ENCODE measurements around the gene DOCK6.

DOCK6 gene

GRCh38 chr19:11273989-11274388 is 11.7 kb upstream of the DOCK6 start:
- DNase-seq (ENCODE audit: low spot score): no peak
- Histone ChIP-seq H3K79me1 (ENCODE audit: low read depth, low read length) (no peaks in the 10 kb centered on the region), H3K9me3 (replicated peaks in 1 of 2; ENCODE audit: control insufficient read depth in 2 of 2, insufficient read depth in 1 of 2, low read depth in 1 of 2, low read length in 2 of 2) (peaks cover under 1 to 4% of the 10 kb centered on the region in 2 donors), H3K4ac (ENCODE audit: low read length) (no peak overlapping the region), H4K91ac (ENCODE audit: low read depth, low read length, poor library complexity) (no peak overlapping the region), H2BK5ac (ENCODE audit: low read length) (no peak overlapping the region), H2BK12ac (ENCODE audit: low read length) (no peak overlapping the region), H3K36me3 (replicated peaks in 1 of 2; ENCODE audit: control insufficient read depth in 2 of 2, insufficient read depth in 2 of 2, low read length in 2 of 2) (no peaks in the 10 kb centered on the region), H4K8ac (ENCODE audit: low read depth, low read length) (no peak overlapping the region), H3K4me1 (ENCODE audit: control insufficient read depth in 2 of 2, insufficient read depth in 1 of 2, low read depth in 1 of 2, low read length in 2 of 2) (peaks cover 0 to 16% of the 10 kb centered on the region in 2 donors), H2BK15ac (ENCODE audit: low read length) (no peak overlapping the region), H2AFZ (ENCODE audit: low read length) (no peak overlapping the region), H3K18ac (ENCODE audit: low read length) (no peak overlapping the region), H2AK5ac (ENCODE audit: low read depth, low read length) (no peak overlapping the region), H3K4me3 (ENCODE audit: low read length in 2 of 2) (no peak overlapping the region), H3K14ac (ENCODE audit: low read length) (no peak overlapping the region), H3K23ac (ENCODE audit: low read depth, low read length, poor library complexity) (no peak overlapping the region), H3K27me3 (ENCODE audit: control insufficient read depth in 3 of 3, insufficient read depth in 3 of 3, low read depth in 1 of 3, low read length in 3 of 3) (no peaks in the 10 kb centered on the region), H2BK120ac (ENCODE audit: low read depth, low read length) (no peak overlapping the region), H3K4me2 (ENCODE audit: insufficient read depth, low read length, poor library complexity, severe bottlenecking) (no peak overlapping the region), H3K9ac (ENCODE audit: low read depth, low read length, poor library complexity) (no peak overlapping the region), H3K27ac (replicated peaks; ENCODE audit: low read length) (no peak overlapping the region)
- WGBS, 2 donors (ENCODE audit: extremely low coverage in 2 of 2, insufficient read length in 2 of 2, insufficient replicate concordance in 1 of 2): no CpG with 5 or more reads among the region's 5 CpGs

- Histone ChIP-seq H3K4me3 (ENCODE audit: low read length in 2 of 2) (no peak overlapping the region), H3K27ac (replicated peaks; ENCODE audit: low read length) (no peak overlapping the region), H3K79me1 (ENCODE audit: low read depth, low read length) (no peaks in the 10 kb centered on the region), H3K9ac (ENCODE audit: low read depth, low read length, poor library complexity) (no peak overlapping the region), H2BK120ac (ENCODE audit: low read depth, low read length) (no peak overlapping the region), H4K8ac (ENCODE audit: low read depth, low read length) (no peak overlapping the region), H2BK15ac (ENCODE audit: low read length) (no peak overlapping the region), H2AFZ (ENCODE audit: low read length) (no peak overlapping the region), H3K27me3 (ENCODE audit: control insufficient read depth in 3 of 3, insufficient read depth in 3 of 3, low read depth in 1 of 3, low read length in 3 of 3) (no peaks in the 10 kb centered on the region), H3K14ac (ENCODE audit: low read length) (no peak overlapping the region), H3K23ac (ENCODE audit: low read depth, low read length, poor library complexity) (no peak overlapping the region), H3K4me1 (ENCODE audit: control insufficient read depth in 2 of 2, insufficient read depth in 1 of 2, low read depth in 1 of 2, low read length in 2 of 2) (peaks cover 0 to 11% of the 10 kb centered on the region in 2 donors), H2BK5ac (ENCODE audit: low read length) (no peak overlapping the region), H3K18ac (ENCODE audit: low read length) (no peak overlapping the region), H2BK12ac (ENCODE audit: low read length) (no peak overlapping the region), H4K91ac (ENCODE audit: low read depth, low read length, poor library complexity) (no peak overlapping the region), H3K9me3 (replicated peaks in 1 of 2; ENCODE audit: control insufficient read depth in 2 of 2, insufficient read depth in 1 of 2, low read depth in 1 of 2, low read length in 2 of 2) (peaks cover 0 to 2% of the 10 kb centered on the region in 2 donors), H3K4me2 (ENCODE audit: insufficient read depth, low read length, poor library complexity, severe bottlenecking) (no peak overlapping the region), H3K4ac (ENCODE audit: low read length) (no peak overlapping the region), H2AK5ac (ENCODE audit: low read depth, low read length) (no peak overlapping the region), H3K36me3 (replicated peaks in 1 of 2; ENCODE audit: control insufficient read depth in 2 of 2, insufficient read depth in 2 of 2, low read length in 2 of 2) (no peaks in the 10 kb centered on the region)
- no CpG with 5 or more reads among the region's 2 CpGs for WGBS, 2 donors (ENCODE audit: extremely low coverage in 2 of 2, insufficient read length in 2 of 2, insufficient replicate concordance in 1 of 2)
- DNase-seq (ENCODE audit: low spot score): no peak
These were observed 11.0 kb upstream of the DOCK6 start for GRCh38 chr19:11273296-11273695.

GRCh38 chr19:11269408-11269807 is 7.1 kb upstream of the DOCK6 start:
- no peak overlapping the region for H2BK120ac ChIP-seq (ENCODE audit: low read depth, low read length)
- peaks cover 0 to 5% of the 10 kb centered on the region in 2 donors for H3K4me1 ChIP-seq (ENCODE audit: control insufficient read depth in 2 of 2, insufficient read depth in 1 of 2, low read depth in 1 of 2, low read length in 2 of 2)
- H3K79me1 ChIP-seq (ENCODE audit: low read depth, low read length): no peaks in the 10 kb centered on the region
- WGBS, 2 donors (ENCODE audit: extremely low coverage in 2 of 2, insufficient read length in 2 of 2, insufficient replicate concordance in 1 of 2): no CpG with 5 or more reads among the region's 7 CpGs
- no peak overlapping the region for H3K14ac ChIP-seq (ENCODE audit: low read length)
- H3K27me3 ChIP-seq (ENCODE audit: control insufficient read depth in 3 of 3, insufficient read depth in 3 of 3, low read depth in 1 of 3, low read length in 3 of 3): no peaks in the 10 kb centered on the region
- no peak overlapping the region for H2AK5ac ChIP-seq (ENCODE audit: low read depth, low read length)
- no peaks in the 10 kb centered on the region for H3K9me3 ChIP-seq (replicated peaks in 1 of 2; ENCODE audit: control insufficient read depth in 2 of 2, insufficient read depth in 1 of 2, low read depth in 1 of 2, low read length in 2 of 2)
- no peak overlapping the region for H2BK12ac ChIP-seq (ENCODE audit: low read length)
- H2BK15ac ChIP-seq (ENCODE audit: low read length): no peak overlapping the region
- no peak overlapping the region for H4K91ac ChIP-seq (ENCODE audit: low read depth, low read length, poor library complexity)
- no peak overlapping the region for H3K9ac ChIP-seq (ENCODE audit: low read depth, low read length, poor library complexity)
- no peak for DNase-seq (ENCODE audit: low spot score)
- H3K4ac ChIP-seq (ENCODE audit: low read length): no peak overlapping the region
- no peak overlapping the region for H3K23ac ChIP-seq (ENCODE audit: low read depth, low read length, poor library complexity)
- H3K36me3 ChIP-seq (replicated peaks in 1 of 2; ENCODE audit: control insufficient read depth in 2 of 2, insufficient read depth in 2 of 2, low read length in 2 of 2): no peaks in the 10 kb centered on the region
- no peak overlapping the region for H2BK5ac ChIP-seq (ENCODE audit: low read length)
- H4K8ac ChIP-seq (ENCODE audit: low read depth, low read length): no peak overlapping the region
- no peak overlapping the region for H3K27ac ChIP-seq (replicated peaks; ENCODE audit: low read length)
- H3K18ac ChIP-seq (ENCODE audit: low read length): no peak overlapping the region
- no peak overlapping the region for H3K4me3 ChIP-seq (ENCODE audit: low read length in 2 of 2)
- H2AFZ ChIP-seq (ENCODE audit: low read length): peak overlapping the region; percentile 4
- no peak overlapping the region for H3K4me2 ChIP-seq (ENCODE audit: insufficient read depth, low read length, poor library complexity, severe bottlenecking)

GRCh38 chr19:11268783-11269267 is 6.5 kb upstream of the DOCK6 start:
- Histone ChIP-seq H3K4ac (ENCODE audit: low read length) (no peak overlapping the region), H3K23ac (ENCODE audit: low read depth, low read length, poor library complexity) (no peak overlapping the region), H3K18ac (ENCODE audit: low read length) (peak overlapping the region; percentile 15), H2BK5ac (ENCODE audit: low read length) (no peak overlapping the region), H3K4me2 (ENCODE audit: insufficient read depth, low read length, poor library complexity, severe bottlenecking) (no peak overlapping the region), H4K8ac (ENCODE audit: low read depth, low read length) (no peak overlapping the region), H3K9ac (ENCODE audit: low read depth, low read length, poor library complexity) (no peak overlapping the region), H2AK5ac (ENCODE audit: low read depth, low read length) (no peak overlapping the region), H3K79me1 (ENCODE audit: low read depth, low read length) (no peaks in the 10 kb centered on the region), H3K14ac (ENCODE audit: low read length) (no peak overlapping the region), H3K36me3 (replicated peaks in 1 of 2; ENCODE audit: control insufficient read depth in 2 of 2, insufficient read depth in 2 of 2, low read length in 2 of 2) (no peaks in the 10 kb centered on the region), H4K91ac (ENCODE audit: low read depth, low read length, poor library complexity) (no peak overlapping the region), H3K9me3 (replicated peaks in 1 of 2; ENCODE audit: control insufficient read depth in 2 of 2, insufficient read depth in 1 of 2, low read depth in 1 of 2, low read length in 2 of 2) (no peaks in the 10 kb centered on the region), H3K27me3 (ENCODE audit: control insufficient read depth in 3 of 3, insufficient read depth in 3 of 3, low read depth in 1 of 3, low read length in 3 of 3) (no peaks in the 10 kb centered on the region), H2BK15ac (ENCODE audit: low read length) (no peak overlapping the region), H3K4me1 (ENCODE audit: control insufficient read depth in 2 of 2, insufficient read depth in 1 of 2, low read depth in 1 of 2, low read length in 2 of 2) (peaks cover 0 to 5% of the 10 kb centered on the region in 2 donors), H3K4me3 (ENCODE audit: low read length in 2 of 2) (no peak overlapping the region), H2BK12ac (ENCODE audit: low read length) (no peak overlapping the region), H2AFZ (ENCODE audit: low read length) (peak overlapping the region; percentile 4), H3K27ac (replicated peaks; ENCODE audit: low read length) (no peak overlapping the region), H2BK120ac (ENCODE audit: low read depth, low read length) (no peak overlapping the region)
- no peak for DNase-seq (ENCODE audit: low spot score)
- no CpG with 5 or more reads among the region's 10 CpGs for WGBS, 2 donors (ENCODE audit: extremely low coverage in 2 of 2, insufficient read length in 2 of 2, insufficient replicate concordance in 1 of 2)

All from neuronal stem cell (in vitro differentiated cells).